Putamen (tissue), 1 donor: ENCODE measurements around the gene UPP2.
A peak's percentile ranks its signal among the peaks of the same experiment; 100 is the strongest.

Source experiments
- DNase-seq: peaks from one replicate; pipeline ENCODE4 v3.0.0-alpha.2; 2016; ENCODE audit warnings: low spot score

UPP2 gene

GRCh38 chr2:158140201-158140600 lies 38.5 kb downstream of the UPP2 start:
- DNase-seq: no peak

GRCh38 chr2:158142165-158142564 lies 40.5 kb downstream of the UPP2 start:
- no peak for DNase-seq

- DNase-seq: no peak
Measured at GRCh38 chr2:158142568-158143332, 41.1 kb downstream of the UPP2 start.

- DNase-seq: no peak
Measured at GRCh38 chr2:158143703-158144360, 42.2 kb downstream of the UPP2 start.

GRCh38 chr2:158144914-158145625 lies 43.4 kb downstream of the UPP2 start:
- DNase-seq: no peak

GRCh38 chr2:158153270-158154015 lies 51.8 kb downstream of the UPP2 start:
- no peak for DNase-seq

GRCh38 chr2:158154596-158154995 lies 52.9 kb downstream of the UPP2 start:
- DNase-seq: no peak

GRCh38 chr2:158172719-158173118 lies 71.0 kb downstream of the UPP2 start:
- DNase-seq: no peak

GRCh38 chr2:158174495-158174894 lies 72.8 kb downstream of the UPP2 start:
- no peak for DNase-seq

- DNase-seq: no peak
Measured at GRCh38 chr2:158174956-158175355, 73.3 kb downstream of the UPP2 start.

GRCh38 chr2:158178646-158179045 lies 77.0 kb downstream of the UPP2 start:
- no peak for DNase-seq

- peak; percentile 25 for DNase-seq
Measured at GRCh38 chr2:158179660-158180059, 78.0 kb downstream of the UPP2 start.

- DNase-seq: no peak
Measured at GRCh38 chr2:158181171-158181570, 79.5 kb downstream of the UPP2 start.

- DNase-seq: no peak
Measured at GRCh38 chr2:158182676-158183295, 81.1 kb downstream of the UPP2 start.

GRCh38 chr2:158184001-158184400 lies 82.3 kb downstream of the UPP2 start:
- peak; percentile 77 for DNase-seq

- peak; percentile 35 for DNase-seq
Measured at GRCh38 chr2:158184556-158185343, 83.1 kb downstream of the UPP2 start.
